ENCODE data around the gene RNF223.

RNF223 gene

DNA sequence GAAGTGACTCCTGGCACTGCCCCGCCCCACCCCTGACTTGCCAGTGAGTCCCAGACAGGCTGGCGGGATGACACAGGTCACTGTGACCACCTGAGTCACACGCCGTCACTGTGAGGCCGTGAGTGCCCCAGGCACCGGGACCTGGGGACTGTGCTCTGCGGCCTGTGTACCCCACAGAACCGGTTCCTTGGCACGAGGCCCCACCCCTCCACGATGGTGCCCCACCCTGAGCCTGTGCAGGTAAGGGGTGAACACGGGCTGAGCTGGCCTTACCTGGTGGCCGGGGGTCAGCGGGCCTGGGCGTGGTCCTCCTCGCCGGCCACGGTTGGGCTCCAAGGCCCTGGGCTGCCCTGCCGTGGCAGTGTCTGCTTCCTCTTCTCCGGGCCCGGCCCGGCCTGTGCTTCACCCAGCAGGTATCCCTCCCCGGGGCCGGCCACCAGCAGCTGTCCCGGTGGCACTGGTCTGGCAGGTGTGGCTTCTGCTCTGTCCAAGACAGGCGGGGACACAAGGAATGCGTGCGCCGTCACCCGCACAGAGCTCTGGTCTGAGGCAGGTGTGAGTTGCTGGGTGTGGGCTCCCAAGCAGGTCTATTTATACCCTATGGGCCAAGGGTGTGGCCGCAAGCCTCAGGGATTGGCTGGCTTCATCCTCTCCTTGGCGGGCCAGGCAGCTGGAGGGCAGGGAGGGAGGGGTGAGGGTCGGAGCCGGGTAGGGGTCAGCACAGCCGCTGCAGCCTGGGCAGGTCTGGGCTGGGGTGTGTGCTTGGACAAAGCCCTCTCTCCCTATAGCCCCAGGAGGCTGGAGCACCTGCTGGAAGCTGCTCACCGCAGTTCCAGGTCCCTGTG, at the start of gene RNF223:
RNF223 (minus strand) TSS at position 564 of the 845 bp plus-strand sequence. CDS start 1,740 bp downstream, outside the sequence.
- DNase-seq (ENCODE audit: low spot score): no peak

DNA sequence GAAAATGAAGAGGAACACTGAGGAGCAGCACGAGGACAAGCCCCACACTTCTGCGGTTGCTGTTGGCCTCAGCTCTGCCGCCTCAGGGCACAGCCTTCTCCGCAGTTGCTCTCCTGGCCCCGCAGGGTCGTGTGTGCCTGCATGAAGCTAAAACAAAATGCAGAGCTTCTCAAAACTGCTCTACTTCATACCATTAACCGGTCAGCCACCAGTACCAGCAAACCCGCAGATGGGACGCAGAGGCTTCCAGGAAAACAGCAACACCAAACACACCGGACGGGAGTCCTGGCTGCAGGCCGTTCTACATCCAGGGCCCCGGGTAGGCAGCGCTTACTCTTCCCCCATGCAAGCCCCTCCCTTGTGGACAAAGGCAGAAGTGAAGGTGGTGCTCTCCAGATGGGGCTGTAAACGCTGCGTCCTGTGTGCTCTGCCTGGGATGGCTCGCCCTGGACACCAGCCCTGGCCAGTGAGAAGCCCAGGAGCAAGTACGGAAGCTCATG, 48.9 kb upstream of the RNF223 start:
- no peak for DNase-seq (ENCODE audit: low spot score)

DNA sequence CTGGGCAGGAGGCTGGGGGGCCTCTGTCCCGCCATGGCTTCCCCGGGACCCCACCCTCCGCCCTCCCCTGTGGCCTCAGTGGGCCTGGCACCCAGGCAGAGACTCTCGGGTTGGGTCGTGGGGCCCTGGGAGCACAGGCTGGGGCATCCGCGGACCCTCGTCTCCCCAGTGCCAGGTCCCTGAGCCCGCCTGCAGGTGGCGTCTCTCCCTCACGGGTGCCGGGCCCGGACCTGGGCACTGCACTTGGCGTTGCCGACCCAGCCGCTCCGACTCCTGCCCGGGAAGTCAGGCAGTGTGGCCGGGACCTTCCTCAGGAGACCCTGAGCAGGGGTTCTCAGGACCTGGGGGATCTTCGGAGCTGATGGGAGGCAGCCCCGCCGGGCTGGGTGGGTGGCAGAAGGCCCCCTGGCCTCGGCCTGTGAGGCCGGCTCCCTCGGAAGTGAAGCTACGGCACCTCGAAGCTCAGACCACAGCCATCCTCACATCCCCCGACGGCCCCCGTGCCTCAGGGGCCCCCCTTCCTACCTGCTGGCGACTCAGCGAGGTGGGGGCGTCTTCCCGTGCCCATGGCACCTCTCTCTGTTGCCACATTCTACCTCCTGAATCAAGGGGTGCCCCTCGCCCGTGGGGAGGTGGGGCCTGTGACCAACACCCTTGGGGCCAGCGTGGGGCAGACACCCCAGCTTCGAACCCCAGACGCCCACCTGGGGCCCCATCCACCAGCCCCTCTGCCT, 48.1 kb upstream of the RNF223 start:
- peak; percentile 94 for DNase-seq (ENCODE audit: low spot score)

DNA sequence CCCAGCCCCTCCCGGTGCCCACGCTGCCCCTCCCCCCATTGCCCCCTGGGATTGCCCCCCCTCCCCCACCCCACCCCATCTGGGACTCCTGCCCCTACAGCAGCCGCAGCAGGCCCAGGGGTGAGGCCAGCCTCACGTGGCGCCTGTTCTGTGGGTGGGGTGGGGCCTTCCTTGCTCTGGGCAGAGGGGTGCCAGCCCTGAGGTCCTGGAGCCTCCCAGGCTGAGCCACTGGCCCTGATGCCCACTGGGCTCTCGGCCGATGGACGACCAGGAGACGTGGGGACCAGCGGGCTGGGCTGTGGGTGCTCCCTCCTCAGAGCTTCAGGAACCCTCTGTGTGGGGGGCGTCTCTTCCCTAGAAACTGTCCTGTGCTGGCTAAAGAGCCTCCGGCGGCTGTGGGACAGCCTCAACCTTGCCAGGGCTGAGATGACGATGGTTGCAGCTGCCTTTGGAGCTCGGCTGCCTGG, 47.5 kb upstream of the RNF223 start:
- no peak for DNase-seq (ENCODE audit: low spot score)

DNA sequence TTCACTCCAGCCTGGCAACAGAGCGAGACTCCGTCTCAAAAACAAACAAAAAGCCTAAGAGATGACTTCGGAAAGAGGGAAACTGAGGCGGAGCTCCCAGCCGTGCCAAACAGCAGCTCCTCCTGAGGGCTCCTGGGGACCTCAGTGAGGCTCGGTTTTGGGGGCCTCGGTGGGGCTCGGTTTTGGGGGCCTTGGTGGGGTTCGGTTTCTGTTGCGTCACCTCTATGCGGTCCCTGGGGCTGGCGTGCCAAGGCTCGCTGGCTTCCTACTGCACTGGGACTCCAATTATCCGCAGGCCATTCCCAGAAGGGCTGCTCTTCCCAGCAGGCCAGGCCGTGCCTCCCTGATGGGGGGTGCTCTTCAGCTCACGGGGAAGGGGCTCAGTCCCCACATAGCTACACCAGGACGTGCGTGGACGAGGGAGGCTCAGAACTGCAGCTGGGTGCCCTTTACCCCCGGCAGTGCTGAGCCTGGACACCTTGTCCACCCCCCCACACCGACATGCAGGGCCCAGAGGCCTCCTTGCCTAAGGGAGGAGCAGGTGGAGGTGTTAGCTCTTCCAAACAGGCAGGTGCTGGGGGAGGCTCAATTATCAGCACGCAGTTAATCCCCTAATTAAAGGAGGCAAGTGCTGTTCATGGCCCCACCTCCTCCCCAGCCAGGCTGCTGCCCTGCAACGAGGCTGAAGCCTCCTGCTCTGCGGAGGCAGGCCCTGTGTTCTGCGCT, 46.9 kb upstream of the RNF223 start:
- DNase-seq (ENCODE audit: low spot score): no peak

DNA sequence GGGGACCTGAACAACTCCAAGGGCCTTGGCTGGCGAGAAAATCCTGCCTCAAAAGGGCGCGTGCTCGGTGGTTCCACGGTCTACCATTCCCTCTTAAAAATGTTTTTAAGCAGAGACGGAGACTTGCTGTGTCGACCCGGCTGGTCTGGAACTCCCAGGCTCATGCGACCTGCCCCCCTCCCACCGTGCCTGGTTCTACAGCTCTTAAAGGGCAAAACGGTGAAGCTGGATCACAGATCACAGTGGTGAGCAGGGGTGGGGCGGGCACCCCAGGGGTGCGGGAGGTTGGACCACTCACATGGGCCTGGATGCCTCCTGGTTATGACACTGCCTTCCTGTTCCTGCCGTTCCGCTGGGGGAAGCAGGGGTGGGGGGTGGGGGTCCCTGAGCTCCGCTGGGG, 46.0 kb upstream of the RNF223 start:
- DNase-seq (ENCODE audit: low spot score): no peak

DNA sequence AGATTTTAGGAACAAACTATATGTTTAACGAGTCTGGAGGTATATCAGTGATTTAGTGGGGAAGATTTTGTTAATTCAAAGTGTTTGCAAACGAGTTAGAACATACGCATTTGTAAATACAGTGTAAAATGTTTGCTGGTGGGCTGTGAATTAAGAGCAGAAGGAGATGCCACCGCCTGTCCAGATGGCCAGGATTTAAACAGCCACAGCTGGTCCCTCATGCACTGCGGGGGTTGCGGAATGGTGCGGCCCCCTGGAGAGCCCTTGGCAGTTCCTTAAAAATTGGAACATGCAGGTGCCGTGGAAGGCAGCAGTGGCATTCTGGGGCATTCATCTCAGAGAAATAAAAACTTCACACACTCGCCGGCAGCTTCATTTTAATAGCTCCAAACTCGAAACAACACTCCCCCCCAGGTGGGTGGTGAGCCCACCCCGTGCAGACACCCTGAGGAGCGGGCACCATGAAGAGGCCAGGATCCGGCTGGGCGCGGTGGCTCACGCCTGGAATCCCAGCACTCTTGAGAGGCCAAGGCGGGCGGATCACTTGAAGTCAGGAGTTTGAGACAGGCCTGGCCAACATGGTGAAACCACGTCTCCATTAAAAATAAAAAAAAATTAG, 45.3 kb upstream of the RNF223 start:
- DNase-seq (ENCODE audit: low spot score): no peak

DNA sequence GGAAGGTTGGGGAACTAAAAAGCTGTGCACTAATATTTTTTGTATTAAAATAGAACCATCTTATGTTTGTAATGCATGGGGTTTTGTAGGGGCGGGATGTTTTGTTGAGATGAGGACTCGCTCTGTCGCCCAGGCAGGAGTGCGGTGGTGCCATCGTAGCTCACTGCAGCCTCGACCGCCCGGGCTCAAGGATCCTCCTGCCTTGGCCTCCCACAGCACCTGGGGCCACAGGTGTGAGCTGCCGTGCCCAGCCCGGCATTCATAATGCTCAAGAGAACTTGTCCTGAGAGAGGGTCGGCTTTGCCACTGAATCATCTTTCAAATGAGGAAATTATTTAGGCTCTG, 44.7 kb upstream of the RNF223 start:
- DNase-seq (ENCODE audit: low spot score): no peak

DNA sequence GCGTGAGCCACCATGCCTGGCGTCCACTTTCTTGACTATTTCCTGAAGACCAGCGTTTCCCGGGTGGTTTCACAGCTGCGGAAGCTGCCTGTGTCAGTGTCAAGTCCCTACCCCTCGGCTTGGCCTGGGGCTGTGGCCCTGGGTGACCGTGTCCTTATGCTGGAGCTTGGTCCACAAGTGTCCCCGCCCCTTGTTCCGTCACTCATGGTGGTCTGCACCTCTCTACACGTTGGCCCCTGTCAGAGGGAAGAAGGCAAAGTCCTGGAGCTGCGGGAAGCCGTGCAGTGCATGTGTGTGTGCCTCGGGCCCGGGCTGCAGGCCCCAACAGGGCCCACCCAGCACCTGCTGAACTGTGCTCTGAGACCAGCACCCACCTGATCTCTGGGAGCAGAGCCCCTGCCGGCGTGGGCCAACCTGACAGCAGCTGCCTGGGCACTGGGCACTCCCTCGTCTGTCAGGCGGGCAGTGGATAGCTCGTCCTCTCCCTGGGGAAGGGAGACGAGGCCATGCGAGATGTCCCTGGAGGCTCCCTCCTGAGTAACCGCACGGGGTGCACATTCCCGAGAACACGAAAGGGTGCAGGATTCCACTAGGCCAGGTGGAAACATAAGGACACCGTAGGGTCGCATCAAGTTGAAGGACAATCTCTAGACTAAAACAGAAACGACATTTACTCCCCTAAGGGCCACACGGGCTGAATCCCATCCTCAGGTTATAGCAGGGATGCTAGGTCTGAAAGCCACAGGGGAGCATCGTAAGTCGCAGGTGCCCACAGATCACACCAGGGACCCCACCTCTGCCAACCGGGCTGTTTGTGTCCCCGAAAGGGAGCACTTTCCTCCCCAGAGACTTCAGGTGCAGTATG, 44.1 kb upstream of the RNF223 start:
- no peak for DNase-seq (ENCODE audit: low spot score)

DNA sequence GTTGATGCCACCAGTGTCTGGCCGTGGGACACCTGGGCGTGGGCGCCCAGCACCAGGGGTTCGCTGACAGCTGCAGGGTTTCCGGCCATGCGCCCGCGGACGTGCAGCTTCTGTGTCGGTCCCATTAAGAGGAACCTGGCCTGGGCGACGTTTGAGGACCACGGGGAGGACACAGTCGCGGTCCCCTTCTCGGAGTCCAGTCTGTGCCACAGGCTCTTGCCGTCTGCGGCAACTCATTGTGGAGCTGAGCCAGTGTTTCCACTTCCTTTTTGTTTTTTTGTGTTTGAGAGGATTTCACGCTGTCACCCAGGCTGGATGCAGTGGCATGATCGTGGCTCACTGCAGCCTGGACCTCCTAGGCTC, 43.3 kb upstream of the RNF223 start:
- DNase-seq (ENCODE audit: low spot score): no peak

DNA sequence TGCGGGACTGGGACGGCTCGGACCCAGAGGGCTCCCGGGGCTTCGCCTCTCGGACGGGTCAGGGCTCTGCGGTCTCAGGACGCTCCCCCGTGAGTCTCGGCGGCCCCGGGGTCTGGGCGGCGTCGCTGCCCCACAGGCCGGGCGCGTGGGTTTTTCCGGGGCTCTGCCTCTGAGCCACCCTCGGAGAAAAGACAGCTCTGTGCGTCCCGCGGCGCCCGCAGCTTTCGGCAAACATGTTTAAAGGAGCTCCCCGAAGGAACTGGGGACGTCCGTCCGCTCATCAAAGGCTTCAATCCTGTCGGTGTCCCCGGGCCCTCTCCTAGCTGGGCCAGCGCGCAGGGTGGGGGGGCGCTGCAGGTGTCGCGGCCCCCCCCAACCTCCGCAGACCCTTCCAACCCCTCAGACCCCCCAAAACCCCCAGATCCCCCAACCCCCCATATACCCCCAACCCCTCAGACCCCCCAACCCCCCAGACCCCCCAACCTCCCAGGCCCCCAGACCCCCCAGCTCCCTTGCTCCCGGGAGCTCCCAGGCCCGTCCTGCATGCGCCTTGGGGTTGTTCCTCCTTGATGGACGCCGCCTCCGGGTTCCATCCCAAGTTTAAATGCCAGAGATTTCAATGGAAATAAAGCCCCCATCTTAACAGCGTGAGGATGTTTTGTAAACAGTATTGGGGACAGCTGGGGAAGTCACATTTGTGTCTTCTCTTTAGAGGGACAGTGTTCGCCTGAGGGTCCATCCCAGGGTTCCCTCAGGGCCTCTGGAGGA, 42.8 kb upstream of the RNF223 start:
- DNase-seq (ENCODE audit: low spot score): peak; percentile 50

DNA sequence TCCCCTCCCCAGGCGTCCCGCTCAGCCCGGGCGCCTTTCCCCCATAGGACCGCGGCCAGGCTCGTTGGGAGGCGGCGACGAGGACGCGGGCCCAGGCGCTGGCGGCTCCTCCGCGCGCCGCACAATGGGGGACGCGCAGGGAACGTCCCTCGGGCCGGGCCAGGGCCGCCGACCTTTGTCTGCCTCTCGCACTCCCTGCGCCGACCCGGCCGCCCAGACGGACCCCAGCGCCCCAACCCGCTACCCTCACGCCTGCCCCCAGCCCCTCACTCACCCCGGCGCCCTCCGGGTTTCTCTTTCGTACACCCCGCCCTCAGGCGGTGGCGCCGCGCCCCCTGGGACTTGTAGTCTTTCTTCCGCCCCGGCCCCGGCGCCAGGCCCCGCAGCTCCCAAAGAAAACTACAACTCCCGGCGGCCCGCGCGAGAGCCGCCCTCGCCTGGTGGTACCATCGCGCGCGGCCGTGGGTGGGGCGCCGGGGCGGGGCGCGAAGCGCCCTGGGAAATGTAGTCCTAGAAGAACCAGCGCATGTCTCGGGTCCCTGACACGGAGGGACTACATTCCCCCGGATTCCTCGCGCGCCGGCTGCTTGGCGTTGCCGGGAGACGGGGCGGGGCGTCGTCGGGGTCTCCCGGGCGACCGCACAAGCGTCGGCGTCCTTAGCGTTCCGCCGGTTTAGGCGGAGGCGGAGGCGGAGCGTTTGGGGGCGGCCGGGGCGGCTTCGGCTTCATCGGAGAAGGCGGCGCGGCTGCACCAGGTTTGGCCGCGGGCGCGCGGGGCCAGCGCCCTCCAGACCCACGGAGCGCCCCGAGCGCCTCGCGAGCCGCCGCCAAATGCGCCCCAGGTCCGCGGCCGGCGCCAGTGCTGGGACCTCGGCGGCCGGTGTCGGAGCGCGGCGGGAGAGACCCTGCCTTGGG, 41.9 kb upstream of the RNF223 start, which contains the start of gene C1orf159:
C1orf159 (minus strand) TSS at position 304 of the 915 bp plus-strand sequence. CDS start 24,546 bp downstream, outside the sequence.
- peak; percentile 99 for DNase-seq (ENCODE audit: low spot score)

DNA sequence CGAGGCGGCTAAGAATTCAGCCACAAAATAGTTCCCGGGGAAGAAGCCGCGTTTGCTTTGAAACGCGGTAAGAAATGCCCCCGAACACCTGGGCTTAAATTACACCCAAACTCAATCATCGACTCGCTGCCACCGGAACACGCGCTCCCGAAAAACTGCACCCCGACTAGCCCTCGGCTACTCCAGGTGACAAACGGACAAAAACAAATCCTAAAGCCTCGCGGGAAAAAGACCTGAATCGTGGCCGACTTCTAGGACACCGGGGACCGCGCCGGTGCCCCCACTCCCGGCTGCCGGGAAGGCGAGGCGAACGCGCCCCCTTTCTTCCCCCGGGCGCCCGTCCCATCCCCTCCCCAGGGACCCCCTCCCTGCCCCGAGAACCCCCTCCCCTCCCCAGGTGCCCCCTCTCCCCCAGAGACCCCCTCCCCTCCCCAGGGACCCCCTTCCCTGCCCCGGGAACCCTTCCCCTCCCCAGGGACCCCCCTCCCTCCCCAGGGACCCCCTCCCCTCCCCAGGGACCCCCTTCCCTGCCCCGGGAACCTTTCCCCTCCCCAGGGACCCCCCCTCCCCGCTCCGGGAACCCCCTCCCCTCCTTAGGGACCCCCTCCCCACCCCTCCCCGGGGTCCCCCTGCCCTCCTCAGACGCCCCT, 41.2 kb upstream of the RNF223 start:
- no peak for DNase-seq (ENCODE audit: low spot score)

DNA sequence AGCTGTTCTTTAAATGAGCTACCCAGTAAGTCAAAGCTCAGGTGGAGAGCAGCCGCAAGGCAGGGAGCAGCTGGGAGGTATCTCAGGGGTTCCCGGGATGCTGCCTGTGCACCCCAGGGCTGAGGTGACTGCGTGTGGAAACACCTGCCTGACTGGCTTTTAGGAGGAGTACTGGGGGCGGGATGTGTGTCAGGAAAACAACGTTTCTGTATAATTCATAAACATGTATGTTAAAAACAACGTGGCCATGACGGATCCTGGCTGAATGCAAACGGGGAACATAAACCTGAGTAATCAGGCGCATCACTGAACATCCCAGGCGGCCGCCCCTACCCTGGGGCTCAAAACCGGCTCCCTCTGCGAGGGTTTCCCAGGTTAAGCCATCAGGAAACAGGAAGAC, 40.3 kb upstream of the RNF223 start:
- no peak for DNase-seq (ENCODE audit: low spot score)

DNA sequence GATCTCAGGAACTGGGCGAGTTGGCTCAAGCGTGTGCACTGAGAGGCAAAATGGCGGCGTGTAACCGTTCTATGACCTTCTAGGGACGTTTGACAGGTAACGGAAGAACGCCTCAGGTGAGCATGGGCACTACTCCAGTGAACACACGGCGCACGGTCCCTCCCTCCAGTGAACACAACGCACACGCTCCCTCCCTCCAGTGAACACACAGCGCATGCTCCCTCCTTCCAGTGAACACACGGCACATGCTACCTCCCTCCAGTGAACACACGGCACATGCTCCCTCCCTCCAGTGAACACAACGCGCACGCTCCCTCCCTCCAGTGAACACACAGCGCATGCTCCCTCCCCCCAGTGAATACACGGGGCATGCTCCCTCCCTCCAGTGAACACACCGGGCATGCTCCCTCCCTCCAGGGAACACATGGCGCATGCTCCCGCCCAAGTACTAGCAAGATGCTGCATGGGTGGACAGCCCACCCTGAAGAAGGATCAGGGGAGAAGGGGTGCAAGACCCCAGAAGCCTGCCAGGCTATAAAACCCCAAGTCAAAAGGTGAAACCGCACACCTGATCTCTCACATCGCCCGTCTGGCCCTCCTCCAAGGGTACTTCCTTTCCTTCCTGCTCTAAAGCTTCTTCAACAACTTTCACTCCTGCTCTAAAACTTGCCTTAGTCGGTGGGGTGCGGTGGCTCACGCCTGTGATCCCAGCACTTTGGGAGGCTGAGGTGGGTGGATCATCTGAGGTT, 38.3 kb upstream of the RNF223 start:
- DNase-seq (ENCODE audit: low spot score): no peak

DNA sequence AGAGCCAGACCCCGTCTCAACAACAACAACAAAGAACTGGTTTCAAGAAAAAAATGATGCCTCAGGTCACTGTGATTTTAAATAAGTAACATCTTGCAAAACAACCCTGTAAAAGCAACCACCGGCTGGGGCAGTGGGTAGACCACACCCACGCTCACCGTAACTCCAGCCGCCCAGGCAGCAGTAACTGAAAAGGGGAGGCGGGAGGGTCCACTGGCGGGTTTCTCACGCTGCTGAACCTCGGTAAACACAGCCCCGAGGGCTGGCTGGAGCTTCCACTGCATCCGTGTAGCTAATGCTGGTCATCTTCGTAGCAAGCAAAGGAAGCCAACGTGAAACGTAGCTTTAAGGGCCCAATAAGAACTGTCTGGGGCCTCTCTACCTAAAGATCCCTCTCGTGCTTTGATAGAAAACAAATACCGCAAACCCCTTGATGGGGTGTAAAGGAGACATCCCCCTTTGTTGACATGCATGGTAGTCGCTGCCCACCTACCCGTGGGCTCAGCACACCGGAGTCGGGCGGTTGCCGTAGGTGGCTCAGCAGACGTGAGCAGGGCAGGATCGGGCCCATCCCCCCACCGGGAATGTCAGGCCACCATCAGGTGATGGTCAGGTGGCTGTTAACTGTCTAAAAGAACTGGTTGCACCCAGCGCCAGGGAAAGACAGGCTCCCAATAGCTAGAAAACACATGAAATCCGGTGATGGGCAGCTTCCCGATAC, 37.6 kb upstream of the RNF223 start:
- no peak for DNase-seq (ENCODE audit: low spot score)

DNA sequence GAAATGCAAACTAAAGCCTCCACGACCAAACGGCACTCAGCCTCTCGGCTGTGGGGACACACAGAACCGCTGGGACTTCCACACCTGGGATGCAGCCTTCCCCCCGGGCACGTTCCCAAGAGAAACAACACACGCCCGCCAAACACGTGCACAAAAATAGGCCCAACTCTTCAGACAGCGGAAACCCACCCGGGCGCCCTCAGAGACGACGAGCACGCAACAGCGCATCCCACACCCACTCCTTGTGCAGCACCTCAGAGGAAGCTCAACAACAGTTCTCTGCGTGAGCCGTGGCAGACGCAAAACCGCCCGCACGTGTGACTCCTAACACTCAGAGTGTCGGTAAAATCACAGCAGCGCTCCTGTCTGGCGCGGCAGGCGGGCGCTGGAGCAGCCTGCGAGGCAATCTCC, 36.5 kb upstream of the RNF223 start:
- no peak for DNase-seq (ENCODE audit: low spot score)

All from AG20443 (cell line).